ENCODE measurements around the gene POU2F1.

The POU2F1 gene

GRCh38 chr1:167420510-167420909, 199.8 kb downstream of the POU2F1 start:
- DNase-seq (ENCODE audit: low read depth in 2 of 2), result no peak

GRCh38 chr1:167423684-167424619, 203.3 kb downstream of the POU2F1 start:
- DNase-seq (ENCODE audit: low read depth in 2 of 2), result no peak

- no peak for DNase-seq (ENCODE audit: low read depth in 2 of 2)
Measured at GRCh38 chr1:167425482-167425881, 204.8 kb downstream of the POU2F1 start.

DNA sequence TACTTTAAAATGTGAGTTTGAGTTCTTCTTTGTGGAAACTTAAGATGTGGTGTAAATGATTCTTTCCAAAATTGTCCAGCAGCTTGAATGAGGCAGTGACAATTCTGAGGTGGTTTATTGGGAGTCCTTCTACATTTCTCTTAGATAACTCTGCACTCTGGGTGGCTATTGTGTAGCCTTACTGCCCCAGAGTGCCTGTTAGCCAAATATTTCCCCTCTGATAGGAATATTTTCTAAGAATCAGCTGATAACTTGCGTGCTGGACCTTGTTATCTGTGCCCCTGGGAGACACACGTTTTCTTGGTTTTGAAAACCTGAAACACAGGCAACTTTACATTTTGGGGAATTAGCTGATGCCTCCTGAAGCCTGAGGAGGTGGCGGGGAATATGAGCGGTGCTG, 206.0 kb downstream of the POU2F1 start:
- DNase-seq (ENCODE audit: low read depth in 2 of 2), result no peak

DNA sequence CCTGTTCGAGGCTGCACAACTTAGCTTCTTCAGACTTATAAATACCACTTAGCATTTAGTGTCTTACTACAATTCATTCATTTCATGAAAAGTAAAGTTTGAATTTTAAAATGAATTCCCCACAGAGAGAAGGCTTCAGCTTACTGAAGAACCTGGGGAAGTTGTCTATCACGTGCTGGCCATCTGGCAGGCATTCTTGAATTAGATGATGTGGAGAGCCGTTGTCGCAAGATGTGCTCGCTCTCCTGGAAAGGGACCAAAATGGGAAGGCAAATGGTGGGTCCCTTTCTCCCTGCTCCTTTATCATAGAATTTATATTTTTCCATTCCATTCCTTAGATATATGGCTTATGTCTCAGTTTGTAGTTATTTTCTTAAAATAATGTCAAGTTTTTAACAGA, 207.2 kb downstream of the POU2F1 start:
- no peak for DNase-seq (ENCODE audit: low read depth in 2 of 2)

DNA sequence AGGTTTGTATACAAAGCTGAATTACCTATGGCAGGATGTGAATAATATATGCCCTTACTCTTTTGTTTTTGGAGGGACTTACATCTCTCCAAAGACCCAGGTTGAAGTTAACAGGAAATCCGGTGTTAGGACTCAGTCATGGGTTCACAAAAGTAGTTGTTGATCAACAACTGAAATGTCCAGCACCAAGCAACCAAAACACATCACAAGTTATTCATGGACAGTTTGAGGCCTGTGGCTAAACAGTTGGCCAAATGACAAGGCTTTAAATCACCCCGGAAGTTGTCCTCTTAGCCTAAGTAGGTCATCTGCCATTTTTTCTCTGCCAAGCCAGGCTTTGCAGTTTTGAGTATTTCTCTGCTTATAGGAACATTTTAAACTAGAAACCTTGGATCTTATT, 207.7 kb downstream of the POU2F1 start:
- no peak for DNase-seq (ENCODE audit: low read depth in 2 of 2)

DNA sequence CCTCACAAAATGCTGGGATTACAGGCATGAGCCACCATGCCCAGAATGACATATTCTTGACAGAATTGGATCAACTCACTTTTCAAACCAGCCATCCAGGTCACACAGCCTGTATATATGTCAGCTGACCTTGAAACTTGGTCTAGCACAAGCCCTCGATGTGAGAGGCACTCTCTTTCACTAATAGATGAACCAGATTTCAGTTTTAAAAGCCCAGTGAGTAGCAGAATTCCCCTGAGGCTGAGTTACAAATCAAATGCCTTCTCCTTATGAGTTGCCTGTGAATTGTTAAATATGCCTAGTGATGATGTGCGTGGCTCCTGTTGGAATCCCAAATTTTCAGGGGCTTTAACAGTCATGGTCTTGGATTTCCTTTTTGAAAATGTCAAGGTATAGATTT, 208.9 kb downstream of the POU2F1 start:
- DNase-seq (ENCODE audit: low read depth in 2 of 2), result no peak

DNA sequence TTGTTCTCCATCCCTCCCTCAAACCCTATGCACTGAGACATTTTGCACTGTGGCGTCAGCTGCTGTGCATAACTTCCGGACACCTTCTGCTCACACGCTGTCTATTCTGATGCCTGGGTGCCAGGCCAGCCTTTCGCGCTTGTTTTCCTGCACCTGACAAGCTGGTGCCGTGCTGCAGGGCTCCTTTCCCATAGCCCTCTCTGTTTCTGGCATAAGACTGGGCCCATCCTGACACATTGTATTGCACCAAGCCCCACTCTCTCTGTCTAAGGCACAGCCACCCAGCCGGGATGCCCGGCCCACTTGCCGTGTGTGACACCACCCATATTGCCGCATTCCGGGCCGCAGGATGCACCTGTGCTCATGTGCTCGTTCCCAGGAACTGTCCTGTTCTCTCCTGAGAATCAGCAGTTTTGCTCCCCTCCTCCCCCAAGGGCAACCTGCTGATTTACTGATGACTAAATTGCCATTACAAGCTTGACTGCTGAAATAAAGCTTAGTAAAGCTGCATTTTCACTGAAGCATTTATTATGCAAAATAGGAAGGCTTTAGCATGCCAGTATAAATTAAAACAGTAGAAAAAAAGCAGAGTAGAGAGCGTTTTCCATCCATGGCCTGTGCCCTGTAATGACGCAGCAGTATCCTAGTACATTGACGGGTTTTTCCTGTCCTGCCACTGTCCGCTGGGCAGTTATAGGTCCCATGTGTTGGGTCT, 209.6 kb downstream of the POU2F1 start:
- DNase-seq (ENCODE audit: low read depth in 2 of 2), result no peak

DNA sequence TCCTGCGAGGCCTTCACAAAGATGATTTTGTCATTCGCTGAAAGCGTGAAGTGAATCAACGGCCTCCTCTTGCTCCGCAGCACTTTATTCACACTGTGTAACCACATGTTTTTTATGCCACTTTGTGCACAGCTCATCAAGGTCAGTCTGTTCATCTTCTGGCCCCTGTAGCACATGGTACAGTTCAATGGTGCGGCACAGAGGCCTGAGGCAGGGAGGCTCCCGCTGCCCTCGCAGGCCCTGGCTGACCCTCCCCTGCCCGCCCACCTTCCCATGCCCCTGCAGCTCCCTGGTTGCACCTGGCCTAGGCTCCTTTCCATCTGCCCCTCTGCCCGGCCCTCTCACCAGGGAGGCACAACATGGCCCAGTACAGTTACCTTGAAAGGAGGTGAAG, 210.2 kb downstream of the POU2F1 start:
- no peak for DNase-seq (ENCODE audit: low read depth in 2 of 2)

GRCh38 chr1:167431261-167431908, 210.7 kb downstream of the POU2F1 start:
- no peak for DNase-seq (ENCODE audit: low read depth in 2 of 2)

GRCh38 chr1:167431909-167432650, 211.4 kb downstream of the POU2F1 start:
- no peak for DNase-seq (ENCODE audit: low read depth in 2 of 2)

GRCh38 chr1:167432780-167433179, 212.1 kb downstream of the POU2F1 start:
- no peak for DNase-seq (ENCODE audit: low read depth in 2 of 2)

DNA sequence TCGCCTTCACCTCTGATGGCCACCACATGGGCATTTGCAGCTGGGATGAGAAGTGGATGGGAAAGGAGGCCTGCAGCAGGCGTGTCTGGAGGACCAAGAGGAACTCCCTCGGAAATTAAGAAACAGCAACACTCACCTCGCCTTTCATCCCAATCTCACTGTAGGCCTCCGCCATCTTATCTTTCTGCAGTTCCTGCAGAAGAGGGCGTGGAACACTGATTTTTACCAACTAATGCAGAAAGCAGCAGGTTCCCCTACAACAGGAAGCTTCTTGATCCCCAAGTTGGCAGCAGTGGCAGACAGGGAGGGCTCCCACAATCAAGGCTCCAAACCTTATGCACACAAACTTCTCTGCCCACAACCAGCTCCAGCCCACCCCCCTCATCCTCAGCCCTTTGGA, 213.2 kb downstream of the POU2F1 start:
- DNase-seq (ENCODE audit: low read depth in 2 of 2), result no peak

- DNase-seq (ENCODE audit: low read depth in 2 of 2), result no peak
Measured at GRCh38 chr1:167434306-167434705, 213.6 kb downstream of the POU2F1 start.

DNA sequence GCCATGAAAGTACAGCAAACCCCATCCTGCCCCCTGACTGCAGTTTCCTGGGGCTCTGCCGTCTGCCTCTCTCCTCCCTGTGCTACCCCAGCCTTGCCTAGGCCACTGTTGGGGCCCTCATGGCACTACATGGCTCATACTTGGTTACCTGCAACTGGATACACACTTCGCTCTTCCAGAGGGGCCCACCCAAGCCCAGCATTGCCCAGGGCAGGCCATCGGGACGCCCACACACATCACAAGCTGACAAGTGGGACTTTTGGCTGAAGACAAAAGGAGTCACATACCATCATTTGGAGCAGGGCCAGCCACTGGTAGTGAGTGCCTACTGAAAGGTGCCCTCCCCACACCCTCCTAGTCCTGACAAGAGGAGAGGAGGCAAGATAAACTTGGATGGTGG, 214.8 kb downstream of the POU2F1 start:
- DNase-seq (ENCODE audit: low read depth in 2 of 2), result no peak

GRCh38 chr1:167438171-167439138, 217.8 kb downstream of the POU2F1 start:
- no peak for DNase-seq (ENCODE audit: low read depth in 2 of 2)

GRCh38 chr1:167439301-167439988, 218.8 kb downstream of the POU2F1 start:
- no peak for DNase-seq (ENCODE audit: low read depth in 2 of 2)

GRCh38 chr1:167440345-167440744, 219.7 kb downstream of the POU2F1 start:
- no peak for DNase-seq (ENCODE audit: low read depth in 2 of 2)

DNA sequence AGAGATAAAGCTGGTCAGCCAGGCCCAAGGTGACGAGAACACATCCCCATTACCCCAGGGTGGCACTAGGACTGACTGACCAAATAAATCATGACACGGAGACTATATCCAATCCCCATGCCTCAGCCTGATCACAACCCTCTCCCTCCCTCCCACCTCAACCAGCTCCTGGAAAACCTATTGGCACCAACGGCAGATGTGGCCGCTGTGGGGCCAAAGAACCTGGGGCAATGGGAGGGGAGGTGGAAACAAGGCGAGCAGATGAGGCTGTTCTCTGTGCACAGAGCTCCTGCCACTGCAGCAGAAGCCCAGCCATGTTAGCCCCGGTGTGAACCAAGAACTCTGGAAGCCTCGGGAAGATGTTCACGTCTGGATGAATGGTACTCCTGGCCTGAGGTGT, 220.1 kb downstream of the POU2F1 start:
- no peak for DNase-seq (ENCODE audit: low read depth in 2 of 2)

DNA sequence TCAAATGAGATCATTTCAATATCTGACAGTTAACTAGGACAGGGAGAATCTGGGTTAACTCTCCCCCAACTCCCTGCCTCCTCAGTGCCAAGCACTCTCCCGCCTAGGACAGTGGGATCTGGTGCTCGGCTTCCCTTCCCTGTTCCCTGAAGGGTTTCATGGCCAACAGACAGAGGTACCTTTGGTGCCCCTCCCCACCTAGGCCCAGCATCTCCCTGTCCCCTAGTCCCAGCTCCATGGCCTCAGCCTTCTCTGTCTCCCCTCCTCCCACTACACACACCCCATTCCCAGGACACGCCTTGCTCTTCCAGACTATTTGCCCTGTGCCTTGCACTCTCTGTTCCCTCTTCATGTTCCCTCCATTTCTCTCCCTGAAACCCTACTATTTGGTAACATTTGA, 220.5 kb downstream of the POU2F1 start:
- DNase-seq (ENCODE audit: low read depth in 2 of 2), result no peak

All from fibroblast of skin of left biceps (primary cell).